H1 (cell line): ENCODE results near the gene ACVRL1. TPM values are rescaled to one million over a fixed set of nuclear protein-coding genes. Genes with fewer than 3 reads are reported as not detected.

ENCODE experiments used
- CTCF ChIA-PET: fragments of 300-600 bp; sonication (Branson Sonifier 250); formaldehyde crosslinking; loops from one replicate; lab custom pipeline; 2021; ENCODE audit not compliant: partially characterized antibody; lab: Charles Lee
- POLR2A ChIA-PET: fragments of 300-600 bp; sonication (Branson Sonifier 250); formaldehyde crosslinking; loops from one replicate; lab custom pipeline; 2021; ENCODE audit warnings: inconsistent platforms; ENCODE audit not compliant: partially characterized antibody; lab: Charles Lee
- DNase-seq, 2 experiments: peaks; one replicate each; pipeline versions ENCODE4 v3.0.0 to v3.0.0-alpha.2; 2010 to 2022; ENCODE audit warnings: low spot score in 2 of 2, low read depth in 1 of 2, mixed read lengths in 1 of 2
- FAIRE-seq: peaks from 2 replicates; lab custom pipeline; 2011; peaks lifted over from hg19 to GRCh38; lab: Jason Lieb, UNC
- H2AFZ ChIP-seq: 2 replicates; pipeline ENCODE4 v1.8.1; 2012; ENCODE audit warnings: low read length, inconsistent platforms
- H2AK5ac ChIP-seq: 2 replicates; pipeline ENCODE4 v1.6.1; 2013; ENCODE audit warnings: low read depth, low read length
- H2BK120ac ChIP-seq: replicated peaks from 2 replicates; pipeline ENCODE3; 2013; ENCODE audit warnings: low read depth, low read length, inconsistent platforms
- H2BK12ac ChIP-seq: 2 replicates; pipeline ENCODE4 v1.6.1; 2013; ENCODE audit warnings: low read depth, low read length
- H2BK15ac ChIP-seq: 2 replicates; pipeline ENCODE4 v1.6.1; 2013; ENCODE audit warnings: low read length
- H2BK20ac ChIP-seq: 2 replicates; pipeline ENCODE4 v1.6.1; 2013; ENCODE audit warnings: low read length
- H2BK5ac ChIP-seq: 2 replicates; pipeline ENCODE4 v1.6.1; 2013; ENCODE audit warnings: low read depth, low read length
- H3K14ac ChIP-seq: 2 replicates; pipeline ENCODE4 v1.6.1; 2013; ENCODE audit warnings: inconsistent platforms; ENCODE audit not compliant: insufficient read length
- H3K18ac ChIP-seq: 2 replicates; pipeline ENCODE4 v1.6.1; 2013; ENCODE audit warnings: low read length; ENCODE audit errors: extremely low read depth
- H3K23ac ChIP-seq: 2 replicates; pipeline ENCODE4 v1.6.1; 2013; ENCODE audit warnings: inconsistent platforms; ENCODE audit not compliant: insufficient read length
- H3K23me2 ChIP-seq: 2 replicates; pipeline ENCODE4 v1.6.1; 2013; ENCODE audit warnings: low read depth, low read length
- H3K27ac ChIP-seq: 2 replicates; pipeline ENCODE4 v1.6.1; 2011; ENCODE audit warnings: low read depth, low read length, inconsistent platforms
- H3K27me3 ChIP-seq, 4 experiments: replicated peaks in 1 of 4; 1 replicate in 1 of 4; 2 replicates in 3 of 4; pipeline versions ENCODE4 v1.6.1 to v1.8.1; 2011 to 2013; ENCODE audit warnings: low read length in 3 of 4, mild to moderate bottlenecking in 3 of 4, inconsistent platforms in 2 of 4, mixed read lengths in 2 of 4, moderate library complexity in 1 of 4; ENCODE audit not compliant: control insufficient read depth in 3 of 4, insufficient read depth in 3 of 4; ENCODE audit errors: extremely low read depth in 1 of 4
- H3K36me3 ChIP-seq, 4 experiments: 2 replicates each; pipeline versions ENCODE4 v1.6.1 to v1.8.1; 2011 to 2013; ENCODE audit warnings: mild to moderate bottlenecking in 4 of 4, low read length in 3 of 4, moderate library complexity in 2 of 4, control low read depth in 1 of 4, inconsistent platforms in 1 of 4; ENCODE audit not compliant: insufficient read depth in 4 of 4, control insufficient read depth in 2 of 4
- H3K4ac ChIP-seq: replicated peaks from 2 replicates; pipeline ENCODE3; 2013; ENCODE audit warnings: low read length, low read depth, mixed read lengths, inconsistent platforms; ENCODE audit not compliant: insufficient read length
- H3K4me1 ChIP-seq, 4 experiments: replicated peaks in 1 of 4; 1 replicate in 1 of 4; 2 replicates in 3 of 4; pipeline versions ENCODE4 v1.6.1 to v1.8.1; 2011 to 2013; ENCODE audit warnings: low read length in 3 of 4, inconsistent platforms in 2 of 4, mixed read lengths in 1 of 4; ENCODE audit not compliant: insufficient read depth in 4 of 4, control insufficient read depth in 3 of 4
- H3K4me2 ChIP-seq, 2 experiments: 2 replicates each; pipeline versions ENCODE4 v1.6.1 to v1.8.1; 2011 to 2013; ENCODE audit warnings: low read depth in 2 of 2, low read length in 2 of 2, control low read depth in 1 of 2, inconsistent platforms in 1 of 2, mild to moderate bottlenecking in 1 of 2; ENCODE audit not compliant: insufficient read depth in 1 of 2
- H3K4me3 ChIP-seq, 4 experiments: fragments of 200-600, 300-600 bp in 1 of 4; sonication (generic), shearing (Covaris generic), sonication (Bioruptor Twin) in 1 of 4; 2 replicates each; pipeline versions ENCODE4 v1.5.1 to v1.8.1; 2011 to 2016; ENCODE audit warnings: low read length in 4 of 4, low read depth in 3 of 4, control low read depth in 2 of 4, inconsistent platforms in 2 of 4, mild to moderate bottlenecking in 2 of 4, mixed read lengths in 1 of 4, moderate library complexity in 1 of 4; ENCODE audit not compliant: insufficient read depth in 2 of 4; ENCODE audit errors: extremely low read depth in 1 of 4
- H3K56ac ChIP-seq: replicated peaks from 2 replicates; pipeline ENCODE3; 2013; ENCODE audit warnings: low read depth, mild to moderate bottlenecking, mixed read lengths, low read length, inconsistent platforms; ENCODE audit not compliant: insufficient read length
- H3K79me1 ChIP-seq: 2 replicates; pipeline ENCODE4 v1.6.1; 2013; ENCODE audit warnings: low read depth, low read length, control low read depth
- H3K79me2 ChIP-seq, 2 experiments: 2 replicates each; pipeline versions ENCODE4 v1.6.1 to v1.8.1; 2012 to 2013; ENCODE audit warnings: low read length in 2 of 2, mild to moderate bottlenecking in 2 of 2, inconsistent platforms in 1 of 2; ENCODE audit not compliant: insufficient read depth in 2 of 2, control insufficient read depth in 1 of 2
- H3K9ac ChIP-seq, 4 experiments: replicated peaks in 1 of 4; 1 replicate in 1 of 4; 2 replicates in 3 of 4; pipeline versions ENCODE4 v1.6.1 to v1.8.1; 2011 to 2013; ENCODE audit warnings: low read depth in 3 of 4, low read length in 3 of 4, control low read depth in 2 of 4, mild to moderate bottlenecking in 2 of 4, moderate library complexity in 2 of 4, inconsistent platforms in 1 of 4; ENCODE audit errors: extremely low read depth in 1 of 4
- H3K9me3 ChIP-seq, 2 experiments: 2 replicates each; pipeline versions ENCODE4 v1.6.1 to v1.8.1; 2012 to 2013; ENCODE audit warnings: mild to moderate bottlenecking in 2 of 2, moderate library complexity in 2 of 2, control low read depth in 1 of 2, inconsistent platforms in 1 of 2, low read depth in 1 of 2, low read length in 1 of 2, mixed read lengths in 1 of 2; ENCODE audit not compliant: insufficient read depth in 2 of 2
- H4K20me1 ChIP-seq, 2 experiments: replicated peaks in 1 of 2; 2 replicates each; pipeline versions ENCODE3 to v1.8.1; 2011 to 2013; ENCODE audit warnings: inconsistent platforms in 2 of 2, low read length in 2 of 2, mild to moderate bottlenecking in 1 of 2; ENCODE audit not compliant: insufficient read depth in 2 of 2, control insufficient read depth in 1 of 2
- H4K5ac ChIP-seq: 2 replicates; pipeline ENCODE4 v1.6.1; 2013; ENCODE audit warnings: low read length, low read depth, mixed read lengths, inconsistent platforms; ENCODE audit not compliant: insufficient read length
- H4K8ac ChIP-seq: 2 replicates; pipeline ENCODE4 v1.8.0; 2013; ENCODE audit warnings: mild to moderate bottlenecking, moderate library complexity, low read length, inconsistent platforms; ENCODE audit not compliant: insufficient read depth; ENCODE audit errors: extremely low read depth
- H4K91ac ChIP-seq: replicated peaks from 2 replicates; pipeline ENCODE3; 2013; ENCODE audit warnings: low read length, mixed read lengths, inconsistent platforms; ENCODE audit not compliant: insufficient read length
- ATF2 ChIP-seq: IDR thresholded peaks from 2 replicates; pipeline ENCODE4 v1.6.1; 2012; ENCODE audit warnings: low read length, inconsistent platforms
- CTBP2 ChIP-seq: IDR thresholded peaks from 2 replicates; pipeline ENCODE4 v1.7.0; 2011; ENCODE audit warnings: borderline replicate concordance, mild to moderate bottlenecking, moderate library complexity, mixed read lengths, low read length; ENCODE audit not compliant: insufficient read depth, insufficient read length
- CTCF ChIP-seq, 3 experiments: IDR thresholded peaks; 1 replicate in 2 of 3; 2 replicates in 1 of 3; pipeline versions ENCODE4 v1.5.1 to v1.6.1; 2011; ENCODE audit warnings: low read length in 3 of 3, mild to moderate bottlenecking in 3 of 3, inconsistent platforms in 2 of 3, low read depth in 1 of 3, moderate library complexity in 1 of 3; ENCODE audit not compliant: insufficient read depth in 1 of 3; ENCODE audit errors: control extremely low read depth in 1 of 3
- FOSL1 ChIP-seq: IDR thresholded peaks from 2 replicates; pipeline ENCODE4 v1.6.1; 2011; ENCODE audit warnings: mild to moderate bottlenecking, low read depth, low read length, moderate library complexity; ENCODE audit not compliant: insufficient read depth
- NRF1 ChIP-seq: IDR thresholded peaks from 2 replicates; pipeline ENCODE4 v1.6.1; 2011; ENCODE audit warnings: mild to moderate bottlenecking, low read depth, low read length, improper control_type of control experiment
- RAD21 ChIP-seq, 2 experiments: IDR thresholded peaks in 1 of 2; conservative IDR thresholded peaks in 1 of 2; 2 replicates each; pipeline ENCODE4 v1.6.1; 2011; ENCODE audit warnings: low read depth in 2 of 2, low read length in 2 of 2, improper control_type of control experiment in 1 of 2, inconsistent platforms in 1 of 2, mild to moderate bottlenecking in 1 of 2, moderate library complexity in 1 of 2
- TEAD4 ChIP-seq: IDR thresholded peaks from 2 replicates; pipeline ENCODE4 v1.6.1; 2012; ENCODE audit warnings: low read depth, low read length, inconsistent platforms, mixed read lengths
- ZNF274 ChIP-seq: IDR thresholded peaks from 2 replicates; pipeline ENCODE4 v1.7.0; 2012; ENCODE audit warnings: low read length, borderline replicate concordance; ENCODE audit errors: extremely low read depth
- WGBS, 2 experiments: shearing (Covaris generic) in 1 of 2; methylation state at CpG; one replicate each; pipeline versions ENCODE4 v1.1.6 to v1.1.7; 2013 to 2015; ENCODE audit warnings: low lambda C conversion rate in 2 of 2, mixed read lengths in 2 of 2, inconsistent platforms in 1 of 2, low coverage in 1 of 2, missing lambda C conversion rate in 1 of 2; ENCODE audit not compliant: insufficient replicate concordance in 2 of 2, insufficient coverage in 1 of 2, insufficient read length in 1 of 2; ENCODE audit errors: extremely low coverage in 1 of 2, missing lambda C conversion rate in 1 of 2; 5-methylcytosine and 5-hydroxymethylcytosine counted together
- polyA plus RNA-seq, 7 experiments: library from polyadenylated mRNA; depleted of rRNA in 3 of 7; stranded (reverse) in 5 of 7; unstranded in 2 of 7; fragments of >200 nt in 5 of 7; fragments of 200-250 nt in 2 of 7; gene quantifications; 1 replicate in 5 of 7; 2 replicates in 1 of 7; 4 replicates in 1 of 7; pipeline versions ENCODE4 v1.2.1 to v1.2.3, GENCODE V29; 2011 to 2013; ENCODE audit warnings: missing spikeins in 2 of 7, mixed read lengths in 2 of 7
- total RNA-seq: library from RNA; stranded (reverse); fragmentation: NEBNext Ultra II Directional; extraction: Animal tissue kit (Norgen Biotek cat#: 25700); gene quantifications from 2 replicates; pipeline ENCODE4 v1.2.1, GENCODE V29; 2021

Gene ACVRL1
- total and polyA plus RNA-seq, 2 of the 8 experiments (the other 6 are each of a cell fraction or from before 2014, with no cell fraction given) = 0.09 to 0.35 TPM

- no peak overlapping the region for H3K27ac ChIP-seq
- H2BK12ac ChIP-seq = no peak overlapping the region
- no peaks in the 10 kb centered on the region for H3K36me3 ChIP-seq
- H4K20me1 ChIP-seq = no peaks in the 10 kb centered on the region
- no peak overlapping the region for H2BK20ac ChIP-seq
- H3K18ac ChIP-seq = no peak overlapping the region
- no peak overlapping the region for H2BK120ac ChIP-seq
- H3K4me1 ChIP-seq = peaks cover 0 to 7% (median 3%) of the 10 kb centered on the region in 4 experiments; a peak in 6 of 7 replicates
- no peaks in the 10 kb centered on the region for H3K9me3 ChIP-seq
- H4K91ac ChIP-seq = no peak overlapping the region
- CTCF ChIA-PET = interaction anchor here (0.8 to 12.9 kb wide), 19 partner anchors 9 to 233 kb away, joined by 3 to 234 read pairs (median 4); partner anchors contain the start of genes ACVR1B, ACVRL1 and ATG101
- 73% methylated on average over 2 of the region's 2 CpGs; no CpG with 5 or more reads in 1 of the 2 experiments for WGBS, 2 experiments
- H3K23ac ChIP-seq = no peak overlapping the region
- no peak overlapping the region for H3K9ac ChIP-seq
- no peak overlapping the region for H3K14ac ChIP-seq
- no peak overlapping the region for H3K4me2 ChIP-seq
- peak; percentile 24 for FAIRE-seq
- H3K27me3 ChIP-seq = peaks cover 0 to 8% (median 5%) of the 10 kb centered on the region in 4 experiments; a peak in 4 of 7 replicates
- no peak overlapping the region for H2AK5ac ChIP-seq
- POLR2A ChIA-PET = interaction anchor here (1.2 kb wide), 1 partner anchor 9 kb away, joined by 4 read pairs; no protein-coding TSS in a partner anchor
- no peak overlapping the region for H3K56ac ChIP-seq
- H3K4me3 ChIP-seq = no peak overlapping the region
- H3K79me2 ChIP-seq = no peaks in the 10 kb centered on the region
- H3K23me2 ChIP-seq = no peaks in the 10 kb centered on the region; the same call in 1 of the 2 replicates
- DNase-seq = no peak
- no peaks in the 10 kb centered on the region for H3K79me1 ChIP-seq
- H2BK15ac ChIP-seq = no peak overlapping the region
- H3K4ac ChIP-seq = no peak overlapping the region
- H4K8ac ChIP-seq = no peak overlapping the region
- no peak overlapping the region for H4K5ac ChIP-seq
- no peak overlapping the region for H2AFZ ChIP-seq
- H2BK5ac ChIP-seq = no peak overlapping the region
- no peak for TF ChIP-seq NRF1
- peak; percentile 61 to 65 for TF ChIP-seq RAD21 (IDR thresholded peaks at IDR 0.05 in 1 of 2, conservative IDR thresholded peaks at IDR 0.05 in 1 of 2; ENCODE audit: low read depth in 2 of 2, low read length in 2 of 2)
- TF ChIP-seq ZNF274 = no peak
- TF ChIP-seq FOSL1 = no peak
- TF ChIP-seq ATF2 = no peak
- no peak for TF ChIP-seq TEAD4
- peak; percentile 66 to 70 (median 68) for TF ChIP-seq CTCF (IDR thresholded peaks at IDR 0.05; ENCODE audit: control extremely low read depth in 1 of 3, insufficient read depth in 1 of 3, low read depth in 1 of 3, low read length in 3 of 3)
- TF ChIP-seq CTBP2 = no peak
Measured at GRCh38 chr12:51926718-51927117, 19.4 kb downstream of the ACVRL1 start.
